Endothelial cell (in vitro differentiated cells): ENCODE data around the gene EHMT1. TPM values are rescaled to one million over a fixed set of nuclear protein-coding genes. Genes with fewer than 3 reads are reported as not detected.
A peak's percentile ranks its signal among the peaks of the same experiment; 100 is the strongest.

ENCODE experiments used
- DNase-seq: peaks from one replicate; pipeline ENCODE4 v3.0.0; 2021; ENCODE audit warnings: low spot score
- H3K27ac Mint-ChIP-seq: one replicate; pipeline ENCODE4 v1.8.0; 2021; ENCODE audit warnings: mixed read lengths, inconsistent platforms; ENCODE audit not compliant: unreplicated experiment
- H3K27me3 Mint-ChIP-seq: one replicate; pipeline ENCODE4 v1.8.0; 2021; ENCODE audit warnings: mild to moderate bottlenecking, moderate library complexity, mixed read lengths, inconsistent platforms; ENCODE audit not compliant: unreplicated experiment
- H3K36me3 Mint-ChIP-seq: one replicate; pipeline ENCODE4 v1.8.0; 2021; ENCODE audit warnings: mild to moderate bottlenecking, low read depth, mixed read lengths, inconsistent platforms; ENCODE audit not compliant: unreplicated experiment
- H3K4me1 Mint-ChIP-seq: one replicate; pipeline ENCODE4 v1.8.0; 2021; ENCODE audit warnings: mild to moderate bottlenecking, mixed read lengths, inconsistent platforms; ENCODE audit not compliant: unreplicated experiment
- H3K4me3 Mint-ChIP-seq: one replicate; pipeline ENCODE4 v1.8.0; 2021; ENCODE audit warnings: mild to moderate bottlenecking, mixed read lengths, inconsistent platforms; ENCODE audit not compliant: unreplicated experiment
- H3K9me3 Mint-ChIP-seq: one replicate; pipeline ENCODE4 v1.8.0; 2021; ENCODE audit warnings: mixed read lengths, inconsistent platforms; ENCODE audit not compliant: unreplicated experiment
- total RNA-seq: library from RNA; stranded (reverse); fragmentation: NEBNext Ultra II Directional; extraction: Animal tissue kit (Norgen Biotek cat#: 25700); gene quantifications from one replicate; pipeline ENCODE4 v1.2.1, GENCODE V29; 2021; ENCODE audit not compliant: unreplicated experiment
- TF ChIP-seq, protein P1 (sequence below): fragments of 200-600 bp; sonication (generic); IDR thresholded peaks from one replicate; pipeline ENCODE4 v1.5.0; 2021; ENCODE audit warnings: antibody characterized with exemption; ENCODE audit not compliant: unreplicated experiment

Gene EHMT1
- total RNA-seq, 1 donor from 2014 or later, result 120 TPM

GRCh38 chr9:137878146-137878941 lies 259.5 kb downstream of the EHMT1 start:
- peak; percentile 91 for DNase-seq

GRCh38 chr9:137879052-137879451 lies 260.2 kb downstream of the EHMT1 start:
- peaks cover 16% of the 10 kb centered on the region for H3K27me3 Mint-ChIP-seq
- peak overlapping the region; percentile 69 for H3K4me3 Mint-ChIP-seq
- no peak for DNase-seq
- H3K4me1 Mint-ChIP-seq, result peaks cover 2% of the 10 kb centered on the region
- no peaks in the 10 kb centered on the region for H3K9me3 Mint-ChIP-seq
- peaks cover 3% of the 10 kb centered on the region for H3K36me3 Mint-ChIP-seq
- no peak overlapping the region for H3K27ac Mint-ChIP-seq
- TF ChIP-seq, protein P1, sequence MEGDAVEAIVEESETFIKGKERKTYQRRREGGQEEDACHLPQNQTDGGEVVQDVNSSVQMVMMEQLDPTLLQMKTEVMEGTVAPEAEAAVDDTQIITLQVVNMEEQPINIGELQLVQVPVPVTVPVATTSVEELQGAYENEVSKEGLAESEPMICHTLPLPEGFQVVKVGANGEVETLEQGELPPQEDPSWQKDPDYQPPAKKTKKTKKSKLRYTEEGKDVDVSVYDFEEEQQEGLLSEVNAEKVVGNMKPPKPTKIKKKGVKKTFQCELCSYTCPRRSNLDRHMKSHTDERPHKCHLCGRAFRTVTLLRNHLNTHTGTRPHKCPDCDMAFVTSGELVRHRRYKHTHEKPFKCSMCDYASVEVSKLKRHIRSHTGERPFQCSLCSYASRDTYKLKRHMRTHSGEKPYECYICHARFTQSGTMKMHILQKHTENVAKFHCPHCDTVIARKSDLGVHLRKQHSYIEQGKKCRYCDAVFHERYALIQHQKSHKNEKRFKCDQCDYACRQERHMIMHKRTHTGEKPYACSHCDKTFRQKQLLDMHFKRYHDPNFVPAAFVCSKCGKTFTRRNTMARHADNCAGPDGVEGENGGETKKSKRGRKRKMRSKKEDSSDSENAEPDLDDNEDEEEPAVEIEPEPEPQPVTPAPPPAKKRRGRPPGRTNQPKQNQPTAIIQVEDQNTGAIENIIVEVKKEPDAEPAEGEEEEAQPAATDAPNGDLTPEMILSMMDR, result no peak

More at GRCh38 chr9:137878146-137878941, 259.5 kb downstream of the EHMT1 start:
- peaks cover 2% of the 10 kb centered on the region for H3K4me1 Mint-ChIP-seq
- H3K4me3 Mint-ChIP-seq, result no peak overlapping the region
- TF ChIP-seq, protein P1, result no peak
- no peak overlapping the region for H3K27ac Mint-ChIP-seq
- peaks cover 20% of the 10 kb centered on the region for H3K27me3 Mint-ChIP-seq
- H3K36me3 Mint-ChIP-seq, result peaks cover 3% of the 10 kb centered on the region
- H3K9me3 Mint-ChIP-seq, result no peaks in the 10 kb centered on the region

- Mint-ChIP-seq H3K27ac (no peak overlapping the region), H3K4me3 (peak overlapping the region; percentile 69), H3K36me3 (peaks cover 3% of the 10 kb centered on the region), H3K27me3 (peaks cover 14% of the 10 kb centered on the region), H3K9me3 (no peaks in the 10 kb centered on the region), H3K4me1 (peaks cover 2% of the 10 kb centered on the region)
- DNase-seq, result no peak
- TF ChIP-seq, protein P1, result no peak
These were observed 260.9 kb downstream of the EHMT1 start for GRCh38 chr9:137879566-137880150.

DNA sequence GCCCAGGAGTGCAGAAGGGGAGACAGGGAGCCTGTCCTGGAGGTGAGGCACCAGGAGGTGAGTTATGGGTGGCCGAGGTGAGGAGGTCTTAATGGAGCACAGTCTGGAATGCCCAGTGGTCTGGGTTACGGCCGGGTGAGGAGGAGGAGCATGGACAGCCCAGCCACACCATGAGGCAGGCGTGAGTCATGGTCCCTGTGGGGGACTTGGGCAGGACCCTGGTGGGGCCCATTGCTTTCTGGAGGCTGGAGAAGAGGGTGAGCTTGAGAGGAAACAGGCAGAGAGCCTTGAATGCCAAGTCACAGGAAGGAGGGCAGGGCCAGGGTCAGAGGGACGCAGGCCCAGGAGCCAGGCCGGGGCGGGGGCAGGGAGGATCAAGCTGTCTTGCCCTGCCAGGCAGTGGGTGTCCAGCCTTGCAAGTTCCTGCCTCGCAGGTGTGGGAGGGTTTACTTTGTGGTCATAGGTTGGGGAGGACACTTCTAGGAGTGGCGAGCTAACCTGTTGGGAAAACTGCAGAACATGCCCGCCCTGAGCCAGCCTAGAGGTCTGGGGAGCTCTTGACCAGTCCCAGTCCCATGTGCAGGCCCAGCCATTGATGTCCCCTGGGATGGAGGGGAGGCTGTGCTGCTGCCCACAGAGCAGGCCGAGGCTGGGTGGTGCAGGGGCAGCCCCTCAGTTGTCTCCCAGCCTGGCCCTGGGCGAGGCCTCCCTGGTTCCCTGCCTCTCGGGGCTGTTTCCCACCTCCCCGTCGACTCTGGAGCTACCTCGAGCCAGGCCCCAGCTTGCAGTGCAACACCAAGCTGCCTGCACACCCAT lies 261.6 kb downstream of the EHMT1 start:
- peaks cover 3% of the 10 kb centered on the region for H3K36me3 Mint-ChIP-seq
- no peak for DNase-seq
- no peaks in the 10 kb centered on the region for H3K9me3 Mint-ChIP-seq
- H3K27ac Mint-ChIP-seq, result no peak overlapping the region
- TF ChIP-seq, protein P1, result no peak
- H3K27me3 Mint-ChIP-seq, result peaks cover 14% of the 10 kb centered on the region
- H3K4me1 Mint-ChIP-seq, result peaks cover 2% of the 10 kb centered on the region
- no peak overlapping the region for H3K4me3 Mint-ChIP-seq
